RPMI8226 (cell line): ENCODE results near the gene KCNS3.
"Not testable (repeated sequence)": the region's sequence is repeated elsewhere in the genome, so short reads cannot be mapped to it uniquely, and the experiment has no call there.

Source experiments
- DNase-seq: peaks from one replicate; pipeline ENCODE4 v3.0.0-alpha.2; 2015

The KCNS3 gene

GRCh38 chr2:17950006-17950405, 71.5 kb downstream of the KCNS3 start:
- DNase-seq = peak; percentile 85

GRCh38 chr2:17951563-17951962, 73.1 kb downstream of the KCNS3 start:
- no peak for DNase-seq

GRCh38 chr2:17958466-17959092, 80.1 kb downstream of the KCNS3 start:
- DNase-seq = no peak

- no peak for DNase-seq
Observed at GRCh38 chr2:17959356-17959755, 80.9 kb downstream of the KCNS3 start.

GRCh38 chr2:17959833-17960232, 81.4 kb downstream of the KCNS3 start:
- no peak for DNase-seq

- no peak for DNase-seq
Observed at GRCh38 chr2:17960925-17961324, 82.5 kb downstream of the KCNS3 start.

- DNase-seq = no peak
Observed at GRCh38 chr2:17961789-17962188, 83.3 kb downstream of the KCNS3 start.

- DNase-seq = no peak
Observed at GRCh38 chr2:17962876-17963275, 84.4 kb downstream of the KCNS3 start.

- not testable (repeated sequence) for DNase-seq
Observed at GRCh38 chr2:17963571-17963970, 85.1 kb downstream of the KCNS3 start.

GRCh38 chr2:17965196-17965595, 86.7 kb downstream of the KCNS3 start:
- no peak for DNase-seq

GRCh38 chr2:17966798-17967197, 88.3 kb downstream of the KCNS3 start:
- DNase-seq = peak; percentile 58

GRCh38 chr2:17969661-17970060, 91.2 kb downstream of the KCNS3 start:
- no peak for DNase-seq

- DNase-seq = no peak
Observed at GRCh38 chr2:17971531-17972125, 93.2 kb downstream of the KCNS3 start.

- no peak for DNase-seq
Observed at GRCh38 chr2:17972991-17973390, 94.5 kb downstream of the KCNS3 start.

GRCh38 chr2:17975401-17975800, 96.9 kb downstream of the KCNS3 start:
- no peak for DNase-seq

- DNase-seq = peak; percentile 47
Observed at GRCh38 chr2:17976871-17977746, 98.6 kb downstream of the KCNS3 start.

- no peak for DNase-seq
Observed at GRCh38 chr2:17979707-17980106, 101.2 kb downstream of the KCNS3 start.

GRCh38 chr2:17981936-17982335, 103.5 kb downstream of the KCNS3 start:
- DNase-seq = no peak
